ENCODE results near the gene RAD51AP1. TPM values are rescaled to one million over a fixed set of nuclear protein-coding genes. Genes with fewer than 3 reads are reported as not detected.
"Not testable (repeated sequence)": the region's sequence is repeated elsewhere in the genome, so short reads cannot be mapped to it uniquely, and the experiment has no call there.

The RAD51AP1 gene
- total RNA-seq, 2 donors from 2014 or later: 58.3 to 77.8 TPM

DNA sequence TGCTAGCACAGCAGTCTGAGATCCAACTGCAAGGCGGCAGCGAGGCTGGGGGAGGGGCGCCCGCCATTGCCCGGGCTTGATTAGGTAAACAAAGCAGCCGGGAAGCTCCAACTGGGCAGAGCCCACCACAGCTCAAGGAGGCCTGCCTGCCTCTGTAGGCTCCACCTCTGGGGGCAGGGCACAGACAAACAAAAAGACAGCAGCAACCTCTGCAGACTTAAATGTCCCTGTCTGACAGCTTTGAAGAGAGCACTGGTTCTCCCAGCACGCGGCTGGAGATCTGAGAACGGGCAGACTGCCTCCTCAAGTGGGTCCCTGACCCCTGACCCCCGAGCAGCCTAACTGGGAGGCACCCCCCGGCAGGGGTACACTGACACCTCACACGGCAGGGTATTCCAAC is 29.4 kb upstream of the RAD51AP1 start:
- peaks cover 12% of the 10 kb centered on the region for H3K36me3 ChIP-seq (ENCODE audit: control insufficient read depth, insufficient read depth, low read length)
- not testable (repeated sequence) for H3K27me3 ChIP-seq (ENCODE audit: control insufficient read depth, insufficient read depth, low read length, poor library complexity, severe bottlenecking); H3K4me1 ChIP-seq (ENCODE audit: control insufficient read depth, insufficient read depth, low read length); H3K4me1 Mint-ChIP-seq; H3K27ac Mint-ChIP-seq; H3K9me3 Mint-ChIP-seq; H3K27me3 Mint-ChIP-seq (ENCODE audit: insufficient read depth); DNase-seq; H3K4me3 ChIP-seq (ENCODE audit: low read length); H3K9ac ChIP-seq (ENCODE audit: extremely low read depth, low read length, poor library complexity, severe bottlenecking); H3K27ac ChIP-seq (ENCODE audit: low read depth, low read length); H3K9me3 ChIP-seq (ENCODE audit: control insufficient read depth, low read length)
- peaks cover 16% of the 10 kb centered on the region for H3K36me3 Mint-ChIP-seq (ENCODE audit: low read depth)
- 23% methylated on average over 10 of the region's 12 CpGs; no CpG with 5 or more reads in 1 of the 2 experiments for WGBS, 2 experiments (ENCODE audit: insufficient coverage in 1 of 2, insufficient read length in 1 of 2)
- H3K4me3 Mint-ChIP-seq: peak overlapping the region; percentile 66
- TF ChIP-seq, protein P1, sequence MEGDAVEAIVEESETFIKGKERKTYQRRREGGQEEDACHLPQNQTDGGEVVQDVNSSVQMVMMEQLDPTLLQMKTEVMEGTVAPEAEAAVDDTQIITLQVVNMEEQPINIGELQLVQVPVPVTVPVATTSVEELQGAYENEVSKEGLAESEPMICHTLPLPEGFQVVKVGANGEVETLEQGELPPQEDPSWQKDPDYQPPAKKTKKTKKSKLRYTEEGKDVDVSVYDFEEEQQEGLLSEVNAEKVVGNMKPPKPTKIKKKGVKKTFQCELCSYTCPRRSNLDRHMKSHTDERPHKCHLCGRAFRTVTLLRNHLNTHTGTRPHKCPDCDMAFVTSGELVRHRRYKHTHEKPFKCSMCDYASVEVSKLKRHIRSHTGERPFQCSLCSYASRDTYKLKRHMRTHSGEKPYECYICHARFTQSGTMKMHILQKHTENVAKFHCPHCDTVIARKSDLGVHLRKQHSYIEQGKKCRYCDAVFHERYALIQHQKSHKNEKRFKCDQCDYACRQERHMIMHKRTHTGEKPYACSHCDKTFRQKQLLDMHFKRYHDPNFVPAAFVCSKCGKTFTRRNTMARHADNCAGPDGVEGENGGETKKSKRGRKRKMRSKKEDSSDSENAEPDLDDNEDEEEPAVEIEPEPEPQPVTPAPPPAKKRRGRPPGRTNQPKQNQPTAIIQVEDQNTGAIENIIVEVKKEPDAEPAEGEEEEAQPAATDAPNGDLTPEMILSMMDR (conservative IDR thresholded peaks at IDR 0.05): peak; percentile 16

DNA sequence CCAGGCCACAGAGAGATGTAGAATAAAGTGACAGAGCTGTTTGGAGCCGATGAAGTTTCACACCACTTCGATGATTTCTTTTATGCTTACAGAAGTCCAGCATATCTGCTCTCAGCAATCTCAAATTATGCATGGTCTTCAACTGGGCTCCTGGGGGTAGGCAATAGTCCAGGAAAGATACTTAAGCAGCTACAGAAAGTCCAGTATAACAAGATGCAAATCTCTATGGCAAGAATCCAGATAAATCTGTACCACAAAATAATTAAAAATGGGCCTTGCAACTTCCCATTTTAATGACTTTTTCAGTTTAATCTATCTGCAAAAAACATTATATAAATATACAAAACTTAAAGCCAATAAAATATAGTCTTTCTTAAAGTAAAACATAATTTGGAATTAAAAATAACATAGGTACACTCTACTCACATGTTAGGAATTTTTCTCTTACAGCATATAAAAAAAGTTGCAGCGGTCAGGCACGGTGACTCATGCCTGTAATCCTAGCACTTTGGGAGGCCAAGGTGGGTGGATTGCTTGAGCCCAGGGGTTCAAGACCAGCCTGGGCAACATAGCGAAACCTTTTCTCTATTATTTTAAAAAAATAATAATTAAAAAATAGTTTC is 20.5 kb upstream of the RAD51AP1 start:
- H3K36me3 ChIP-seq (ENCODE audit: control insufficient read depth, insufficient read depth, low read length): peaks cover 32% of the 10 kb centered on the region
- Mint-ChIP-seq H3K27ac (no peak overlapping the region), H3K4me1 (no peaks in the 10 kb centered on the region), H3K36me3 (ENCODE audit: low read depth) (peaks cover 51% of the 10 kb centered on the region), H3K9me3 (peaks cover 13% of the 10 kb centered on the region), H3K4me3 (no peak overlapping the region), H3K27me3 (ENCODE audit: insufficient read depth) (no peaks in the 10 kb centered on the region)
- H3K9me3 ChIP-seq (ENCODE audit: control insufficient read depth, low read length): peaks cover 5% of the 10 kb centered on the region
- no peaks in the 10 kb centered on the region for H3K4me1 ChIP-seq (ENCODE audit: control insufficient read depth, insufficient read depth, low read length)
- H3K27ac ChIP-seq (ENCODE audit: low read depth, low read length): no peak overlapping the region
- H3K4me3 ChIP-seq (ENCODE audit: low read length): no peak overlapping the region
- H3K27me3 ChIP-seq (ENCODE audit: control insufficient read depth, insufficient read depth, low read length, poor library complexity, severe bottlenecking): no peaks in the 10 kb centered on the region
- TF ChIP-seq, protein P1 (conservative IDR thresholded peaks at IDR 0.05): no peak
- H3K9ac ChIP-seq (ENCODE audit: extremely low read depth, low read length, poor library complexity, severe bottlenecking): no peak overlapping the region
- WGBS, 2 experiments (ENCODE audit: insufficient coverage in 1 of 2, insufficient read length in 1 of 2): 92% methylated on average over 4 of the region's 5 CpGs; no CpG with 5 or more reads in 1 of the 2 experiments
- no peak for DNase-seq

DNA sequence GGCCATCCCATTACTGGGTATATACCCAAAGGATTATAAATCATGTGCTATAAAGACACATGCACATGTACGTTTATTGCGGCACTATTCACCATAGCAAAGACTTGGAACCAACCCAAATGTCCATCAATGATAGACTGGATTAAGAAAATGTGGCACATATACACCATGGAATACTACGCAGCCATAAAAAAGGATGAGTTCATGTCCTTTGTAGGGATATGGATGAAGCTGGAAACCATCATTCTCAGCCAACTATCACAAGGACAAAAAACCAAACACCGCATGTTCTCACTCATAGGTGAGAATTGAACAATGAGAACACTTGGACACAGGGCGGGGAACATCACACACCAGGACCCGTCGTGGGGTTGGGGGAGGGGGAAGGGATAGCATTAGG is 15.2 kb upstream of the RAD51AP1 start:
- WGBS, 2 experiments (ENCODE audit: insufficient coverage in 1 of 2, insufficient read length in 1 of 2): 94% methylated on average over 6 of the region's 7 CpGs; no CpG with 5 or more reads in 1 of the 2 experiments
- not testable (repeated sequence) for DNase-seq; H3K9me3 ChIP-seq (ENCODE audit: control insufficient read depth, low read length); H3K27me3 ChIP-seq (ENCODE audit: control insufficient read depth, insufficient read depth, low read length, poor library complexity, severe bottlenecking); H3K4me3 Mint-ChIP-seq; H3K27ac ChIP-seq (ENCODE audit: low read depth, low read length); H3K4me1 ChIP-seq (ENCODE audit: control insufficient read depth, insufficient read depth, low read length); H3K27me3 Mint-ChIP-seq (ENCODE audit: insufficient read depth); H3K27ac Mint-ChIP-seq; H3K4me3 ChIP-seq (ENCODE audit: low read length); H3K9me3 Mint-ChIP-seq; H3K4me1 Mint-ChIP-seq; H3K9ac ChIP-seq (ENCODE audit: extremely low read depth, low read length, poor library complexity, severe bottlenecking)
- peaks cover 45% of the 10 kb centered on the region for H3K36me3 Mint-ChIP-seq (ENCODE audit: low read depth)
- H3K36me3 ChIP-seq (ENCODE audit: control insufficient read depth, insufficient read depth, low read length): peaks cover 37% of the 10 kb centered on the region
